HFFc6 (cell line): ENCODE measurements around the gene C2CD3. TPM values are rescaled to one million over a fixed set of nuclear protein-coding genes. Genes with fewer than 3 reads are reported as not detected.

ENCODE experiments used
- DNase-seq: peaks from one replicate; pipeline ENCODE4 v3.0.0-alpha.2; 2018
- H3K27ac Mint-ChIP-seq: 2 replicates; pipeline ENCODE4 v1.8.0; 2020; ENCODE audit warnings: mild to moderate bottlenecking, mixed read lengths
- H3K27me3 Mint-ChIP-seq: 2 replicates; pipeline ENCODE4 v1.8.0; 2021; ENCODE audit warnings: mild to moderate bottlenecking, moderate library complexity, mixed read lengths; ENCODE audit not compliant: insufficient read depth
- H3K36me3 Mint-ChIP-seq: 2 replicates; pipeline ENCODE4 v1.8.0; 2021; ENCODE audit warnings: low read depth, mixed read lengths
- H3K4me1 Mint-ChIP-seq: 2 replicates; pipeline ENCODE4 v1.8.0; 2020; ENCODE audit warnings: low read depth, mixed read lengths
- H3K4me3 Mint-ChIP-seq: 2 replicates; pipeline ENCODE4 v1.8.0; 2020; ENCODE audit warnings: mild to moderate bottlenecking, moderate library complexity, mixed read lengths
- H3K9me3 Mint-ChIP-seq: 2 replicates; pipeline ENCODE4 v1.8.0; 2020; ENCODE audit warnings: mild to moderate bottlenecking, mixed read lengths
- CTCF ChIP-seq: fragments of 200-600 bp; sonication (generic); IDR thresholded peaks from 2 replicates; pipeline ENCODE4 v1.5.0; 2021; ENCODE audit warnings: antibody characterized with exemption, mild to moderate bottlenecking
- total RNA-seq, 6 experiments: library from RNA; stranded (reverse); fragmentation: NEBNext Ultra II Directional; extraction: Animal tissue kit (Norgen Biotek cat#: 25700); gene quantifications; 2 replicates in 1 of 6; 3 replicates in 5 of 6; pipeline ENCODE4 v1.2.3, GENCODE V29; 2021

C2CD3 gene
- total RNA-seq, 6 experiments from 2014 or later: 14.6 to 23.0 (median 17.2) TPM

GRCh38 chr11:74097686-74098237, 73.0 kb downstream of the C2CD3 start:
- H3K27me3 Mint-ChIP-seq: no peaks in the 10 kb centered on the region
- H3K36me3 Mint-ChIP-seq: peaks cover 31% of the 10 kb centered on the region
- TF ChIP-seq CTCF: no peak
- H3K4me1 Mint-ChIP-seq: no peaks in the 10 kb centered on the region
- H3K27ac Mint-ChIP-seq: no peak overlapping the region
- DNase-seq: no peak
- no peak overlapping the region for H3K4me3 Mint-ChIP-seq
- no peaks in the 10 kb centered on the region for H3K9me3 Mint-ChIP-seq

- H3K27ac Mint-ChIP-seq: no peak overlapping the region
- no peaks in the 10 kb centered on the region for H3K4me1 Mint-ChIP-seq
- no peaks in the 10 kb centered on the region for H3K27me3 Mint-ChIP-seq
- no peak for TF ChIP-seq CTCF
- no peak overlapping the region for H3K4me3 Mint-ChIP-seq
- H3K36me3 Mint-ChIP-seq: peaks cover 9% of the 10 kb centered on the region
- DNase-seq: no peak
- no peaks in the 10 kb centered on the region for H3K9me3 Mint-ChIP-seq
These were observed 76.4 kb downstream of the C2CD3 start for GRCh38 chr11:74094393-74094792.

- Mint-ChIP-seq H3K4me1 (no peaks in the 10 kb centered on the region), H3K27me3 (no peaks in the 10 kb centered on the region)
These were observed 78.4 kb downstream of the C2CD3 start for GRCh38 chr11:74092425-74092824.

GRCh38 chr11:74091549-74091948, 79.3 kb downstream of the C2CD3 start:
- H3K27ac Mint-ChIP-seq: no peak overlapping the region
- TF ChIP-seq CTCF: no peak
- no peaks in the 10 kb centered on the region; the same call in 1 of the 2 replicates for H3K36me3 Mint-ChIP-seq
- no peaks in the 10 kb centered on the region for H3K9me3 Mint-ChIP-seq
- H3K4me3 Mint-ChIP-seq: no peak overlapping the region
- no peak for DNase-seq
- H3K27me3 Mint-ChIP-seq: no peaks in the 10 kb centered on the region
- H3K4me1 Mint-ChIP-seq: no peaks in the 10 kb centered on the region

More at GRCh38 chr11:74092425-74092824, 78.4 kb downstream of the C2CD3 start:
- Mint-ChIP-seq H3K4me3 (no peak overlapping the region), H3K9me3 (no peaks in the 10 kb centered on the region), H3K36me3 (no peaks in the 10 kb centered on the region; the same call in 1 of the 2 replicates), H3K27ac (no peak overlapping the region)
- no peak for DNase-seq
- TF ChIP-seq CTCF: no peak

- Mint-ChIP-seq H3K27me3 (no peaks in the 10 kb centered on the region), H3K9me3 (no peaks in the 10 kb centered on the region), H3K4me1 (peaks cover 2% of the 10 kb centered on the region), H3K36me3 (peaks cover 1% of the 10 kb centered on the region), H3K4me3 (no peak overlapping the region), H3K27ac (no peak overlapping the region)
- DNase-seq: no peak
- TF ChIP-seq CTCF: peak; percentile 29; the same call in 1 of the 2 replicates
These were observed 80.1 kb downstream of the C2CD3 start for GRCh38 chr11:74090701-74091100.
